Hematopoietic multipotent progenitor cell (in vitro differentiated cells): ENCODE measurements around the gene NR3C1. TPM values are rescaled to one million over a fixed set of nuclear protein-coding genes. Genes with fewer than 3 reads are reported as not detected.

Experiments
- small RNA-seq: library from RNA; depleted of rRNA; stranded (forward); fragments of <200 nt; gene quantifications from one replicate; pipeline ENCODE3, GENCODE V24; 2012
- total RNA-seq: library from RNA; depleted of rRNA; stranded (reverse); fragments of >200 nt; gene quantifications from one replicate; pipeline ENCODE4 v1.2.3, GENCODE V29; 2012

Gene NR3C1
- total RNA-seq, 1 donor, result 39.9 TPM

Small RNAs within 50 kb of the gene (small RNA-seq; reads per million reads assigned to genes)
- not detected for gene AC091925.2
